Erythroblast (primary cell): Measurements from ENCODE around the gene RBM27.
"Not testable (repeated sequence)": the region's sequence is repeated elsewhere in the genome, so short reads cannot be mapped to it uniquely, and the experiment has no call there.

Source experiments
- DNase-seq, 2 experiments: peaks; one replicate each; lab custom pipeline; 2025; lab: John Stamatoyannopoulos, UW
- GATA1 ChIP-seq: IDR thresholded peaks from 2 replicates; pipeline ENCODE4 v1.6.1; 2011; ENCODE audit warnings: low read depth, mild to moderate bottlenecking, control low read depth, low read length, moderate library complexity
- POLR2A ChIP-seq: IDR thresholded peaks from 2 replicates; pipeline ENCODE4 v1.6.1; 2011; ENCODE audit warnings: mild to moderate bottlenecking, low read length

RBM27 gene

GRCh38 chr5:146203011-146203871 lies at the start of gene RBM27:
TSS of gene RBM27 (plus strand) at chr5:146203605. CDS start at chr5:146203766, 161 bp downstream.
- DNase-seq, result peak; percentile 99
- peak; percentile 83 for TF ChIP-seq POLR2A
- no peak for TF ChIP-seq GATA1

DNA sequence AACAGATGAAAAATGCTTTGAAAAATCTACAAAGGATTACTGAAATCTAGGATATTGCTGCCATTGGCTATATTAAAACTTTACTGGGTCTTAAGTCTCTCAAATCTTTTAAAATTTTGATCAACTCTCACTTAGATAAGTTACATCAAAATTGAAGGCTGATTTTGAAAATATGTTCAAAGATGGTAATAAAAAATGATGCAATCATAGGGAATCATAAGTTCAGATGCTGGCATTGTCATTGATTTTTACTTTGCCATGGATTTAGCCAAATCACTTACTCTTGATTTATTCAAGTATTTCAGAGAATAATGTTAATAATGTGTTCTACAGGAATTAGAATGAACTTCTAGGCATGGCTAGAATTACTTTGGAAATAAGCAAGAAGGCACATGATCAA lies 45.1 kb upstream of the RBM27 start:
- DNase-seq, result no peak
- no peak for TF ChIP-seq POLR2A
- TF ChIP-seq GATA1, result no peak

- no peak for DNase-seq
- TF ChIP-seq GATA1 (no peak), POLR2A (no peak)
These were observed 39.0 kb upstream of the RBM27 start for GRCh38 chr5:146164382-146164781.

- no peak for DNase-seq
- TF ChIP-seq GATA1 (no peak), POLR2A (no peak)
These were observed 37.9 kb upstream of the RBM27 start for GRCh38 chr5:146165460-146165859.

GRCh38 chr5:146165903-146166302 lies 37.5 kb upstream of the RBM27 start:
- DNase-seq, result no peak
- TF ChIP-seq POLR2A (no peak), GATA1 (no peak)

- DNase-seq, result no peak
- TF ChIP-seq POLR2A, result no peak
- TF ChIP-seq GATA1, result no peak
These were observed 34.3 kb upstream of the RBM27 start for GRCh38 chr5:146169076-146169475.

DNA sequence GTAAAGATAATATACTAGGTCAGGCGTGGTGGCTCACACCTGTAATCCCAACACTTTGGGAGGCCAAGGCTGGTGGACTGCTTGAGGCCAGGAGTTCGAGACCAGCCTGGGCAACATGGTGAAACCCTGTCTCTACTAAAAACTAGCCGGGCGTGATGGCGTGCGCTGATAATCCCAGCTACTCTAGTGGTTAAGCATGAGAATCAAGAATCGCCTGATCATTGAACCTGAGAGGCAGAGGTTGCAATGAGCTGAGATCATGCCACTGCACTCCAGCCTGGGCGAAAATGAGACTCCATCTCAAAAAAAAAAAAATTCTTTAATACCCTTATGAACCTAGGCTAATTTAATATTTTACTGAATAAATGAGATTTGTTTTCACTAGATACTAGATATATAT lies 30.4 kb upstream of the RBM27 start:
- DNase-seq, result not testable (repeated sequence)

GRCh38 chr5:146173597-146173996 lies 29.8 kb upstream of the RBM27 start:
- DNase-seq, result no peak
- TF ChIP-seq POLR2A (no peak), GATA1 (no peak)

DNA sequence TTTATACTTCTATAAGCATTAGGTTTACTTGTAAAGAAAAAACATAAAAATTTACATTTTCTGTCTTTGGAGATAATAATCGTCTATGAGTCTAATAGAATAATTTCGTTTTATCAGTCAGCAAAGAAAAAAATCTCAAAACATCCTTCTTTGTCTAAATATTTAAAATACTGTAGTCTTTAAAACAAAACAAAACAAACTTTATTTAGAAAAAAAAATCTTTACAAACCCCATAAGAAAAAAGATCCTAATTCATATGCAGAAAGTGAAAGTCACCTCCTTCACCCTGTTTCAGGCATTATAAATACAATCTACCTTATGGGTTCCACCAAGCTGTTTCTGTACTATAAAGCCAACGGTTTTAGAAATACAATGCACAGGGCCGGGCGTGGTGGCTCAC lies 26.6 kb upstream of the RBM27 start:
- no peak for TF ChIP-seq GATA1
- no peak for DNase-seq

- no peak for DNase-seq
- TF ChIP-seq POLR2A (no peak), GATA1 (no peak)
These were observed 23.7 kb upstream of the RBM27 start for GRCh38 chr5:146179696-146180095.

- DNase-seq, result not testable (repeated sequence)
These were observed 20.0 kb upstream of the RBM27 start for GRCh38 chr5:146183403-146183802.

DNA sequence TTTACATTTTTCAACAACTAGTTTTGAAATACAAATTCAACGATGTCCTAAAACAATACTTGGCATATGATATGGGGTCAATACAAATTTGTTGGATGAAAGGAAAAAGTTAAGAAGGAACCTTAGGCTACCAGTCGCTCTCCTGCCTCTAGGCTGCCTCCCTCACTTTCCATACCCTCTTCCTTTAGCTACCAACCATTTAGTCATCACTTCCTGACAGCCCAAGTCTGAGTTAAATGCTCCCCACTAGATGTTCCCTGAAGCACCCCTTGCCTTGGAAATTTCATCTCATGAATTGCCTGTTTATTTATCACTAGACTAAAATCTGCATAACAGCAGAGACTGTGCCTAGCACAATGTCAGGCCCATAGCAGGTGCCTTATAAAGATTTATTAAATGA lies 18.2 kb upstream of the RBM27 start:
- no peak for TF ChIP-seq POLR2A

DNA sequence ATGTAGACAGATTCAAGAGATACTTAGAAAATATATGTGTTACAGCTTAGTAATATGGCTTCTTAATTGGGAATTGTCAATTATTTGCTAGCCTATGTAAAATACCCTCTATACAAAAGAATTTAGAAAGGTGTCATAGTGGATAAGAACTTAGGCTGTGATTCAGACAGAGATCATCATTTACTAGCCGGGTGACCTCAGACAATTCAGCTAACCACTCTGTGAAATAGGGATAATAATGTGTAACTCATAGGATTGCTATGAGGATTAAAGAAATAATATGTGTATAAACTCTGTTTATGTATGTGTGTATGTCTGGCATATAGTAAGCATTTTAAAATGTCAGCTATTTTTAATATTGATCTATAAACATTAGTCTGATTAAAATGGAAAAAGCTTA lies 15.0 kb upstream of the RBM27 start:
- no peak for DNase-seq

More for the DNA sequence above, 18.2 kb upstream of the RBM27 start:
- no peak for DNase-seq

DNA sequence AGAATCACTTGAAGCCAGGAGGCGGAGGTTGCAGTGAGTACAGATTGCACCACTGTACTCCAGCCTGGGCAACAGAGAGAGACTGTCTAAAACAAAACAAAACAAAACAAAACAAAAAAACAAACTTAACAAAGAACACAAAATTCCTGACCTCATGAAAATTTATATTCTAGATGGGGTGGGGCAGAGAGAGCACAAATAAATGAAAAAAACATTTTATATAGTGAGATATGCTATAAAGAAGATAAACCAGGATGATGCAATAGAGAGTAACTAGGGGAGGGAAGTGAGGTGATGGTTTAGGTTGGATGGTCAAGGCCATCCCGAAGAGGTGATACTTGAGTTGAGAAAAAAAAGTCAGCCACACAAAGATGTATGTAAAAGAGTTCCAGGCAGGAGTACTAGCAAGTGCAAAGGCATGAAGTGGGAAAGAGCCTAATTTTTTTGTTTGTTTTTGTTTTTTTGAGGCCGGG lies 10.8 kb upstream of the RBM27 start:
- DNase-seq, result peak in 1 of 2 experiments; percentile 23
- TF ChIP-seq POLR2A, result no peak
- no peak for TF ChIP-seq GATA1

More for the DNA sequence above, 15.0 kb upstream of the RBM27 start:
- TF ChIP-seq GATA1 (no peak), POLR2A (no peak)

DNA sequence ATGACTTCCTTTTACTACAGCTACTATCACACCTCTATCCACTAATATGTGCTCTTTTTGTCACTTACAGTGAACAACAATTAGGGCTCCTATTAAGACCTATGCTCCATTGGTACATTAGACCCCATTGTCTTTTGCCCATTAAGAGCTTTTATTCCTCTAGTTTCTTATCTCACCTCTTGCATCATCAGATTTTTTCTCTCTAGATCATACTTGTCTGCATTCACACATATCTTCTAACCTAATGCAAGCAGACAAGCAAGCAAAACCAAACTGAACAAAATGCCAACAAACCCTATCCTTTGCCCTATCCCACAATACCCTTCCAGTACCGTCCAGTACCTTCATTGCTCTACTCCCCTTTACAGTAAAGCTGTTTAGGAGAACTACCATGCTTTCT lies 10.1 kb upstream of the RBM27 start:
- TF ChIP-seq POLR2A, result no peak
- no peak for TF ChIP-seq GATA1
- DNase-seq, result no peak

DNA sequence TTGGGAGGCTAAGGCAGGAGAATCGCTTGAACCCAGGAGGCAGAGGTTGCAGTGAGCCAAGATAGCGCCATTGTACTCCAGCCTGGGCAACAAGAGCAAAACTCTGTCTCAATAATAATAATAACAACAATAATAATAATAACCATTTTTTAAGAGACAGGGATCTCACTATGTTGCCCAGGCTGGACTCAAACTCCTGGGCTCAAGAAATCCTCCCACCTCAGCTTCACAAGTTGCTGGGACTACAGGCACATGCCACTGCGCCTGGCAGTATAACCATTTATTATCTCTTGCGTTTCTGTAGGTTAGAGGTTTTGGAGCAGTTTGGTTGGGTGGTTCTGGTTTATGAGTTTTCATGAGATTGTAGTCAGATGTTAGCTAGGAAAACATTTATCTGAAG lies 8.4 kb upstream of the RBM27 start:
- DNase-seq, result not testable (repeated sequence)
